NCI-H2171 (cell line): Measurements from ENCODE around the gene C19orf67.
A peak's percentile ranks its signal among the peaks of the same experiment; 100 is the strongest.
"Not testable (repeated sequence)": the region's sequence is repeated elsewhere in the genome, so short reads cannot be mapped to it uniquely, and the experiment has no call there.

Experiments
- DNase-seq: peaks from one replicate; lab custom pipeline; 2025; lab: John Stamatoyannopoulos, UW

C19orf67 gene

DNA sequence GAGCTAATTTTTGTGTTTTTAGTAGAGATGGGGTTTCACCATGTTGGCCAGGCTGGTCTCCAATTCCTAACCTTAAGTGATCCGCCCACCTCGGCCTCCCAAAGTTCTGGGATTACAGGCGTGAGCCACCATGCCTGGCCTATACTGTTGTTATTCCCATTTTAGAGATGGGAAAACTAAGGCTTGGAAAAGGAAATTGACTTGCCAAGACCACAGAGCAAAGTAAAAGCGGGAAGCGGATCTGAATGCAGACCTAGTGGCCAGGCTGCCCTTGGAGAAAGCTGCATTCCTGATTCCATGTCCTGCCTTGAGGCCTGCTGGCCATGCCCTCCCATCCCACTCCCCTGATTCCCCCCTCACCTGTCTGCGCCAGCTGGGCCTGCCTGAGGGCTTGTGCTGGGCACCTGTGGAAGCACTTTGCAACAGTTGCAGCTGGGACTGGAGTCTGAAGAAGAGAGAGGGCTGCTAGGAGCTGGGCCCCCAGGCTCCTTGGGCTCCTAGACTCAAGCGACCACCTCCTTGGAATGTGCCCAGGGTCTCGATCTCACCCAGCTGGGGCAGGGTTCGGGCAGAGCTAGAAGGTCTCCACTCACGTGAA lies 29.4 kb downstream of the C19orf67 start:
- DNase-seq = no peak

DNA sequence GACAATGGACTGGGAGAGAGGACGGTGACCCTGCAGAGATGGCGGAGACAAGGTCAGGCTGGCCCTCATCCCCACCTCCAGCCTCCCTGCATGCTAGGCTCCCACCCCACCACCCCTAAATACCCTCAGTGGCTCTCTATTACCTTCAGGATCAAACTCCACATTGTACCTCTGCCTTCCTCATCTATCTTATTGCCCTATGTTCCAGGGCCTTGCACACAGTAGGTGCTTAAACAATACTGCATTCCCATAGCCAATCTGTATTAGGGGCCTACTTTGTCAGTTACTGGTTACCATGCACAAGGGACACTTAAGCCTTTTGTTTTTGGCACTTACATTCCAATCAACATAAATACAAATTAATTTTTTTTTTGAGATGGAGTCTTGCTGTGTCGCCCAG lies 30.2 kb downstream of the C19orf67 start:
- DNase-seq = no peak

DNA sequence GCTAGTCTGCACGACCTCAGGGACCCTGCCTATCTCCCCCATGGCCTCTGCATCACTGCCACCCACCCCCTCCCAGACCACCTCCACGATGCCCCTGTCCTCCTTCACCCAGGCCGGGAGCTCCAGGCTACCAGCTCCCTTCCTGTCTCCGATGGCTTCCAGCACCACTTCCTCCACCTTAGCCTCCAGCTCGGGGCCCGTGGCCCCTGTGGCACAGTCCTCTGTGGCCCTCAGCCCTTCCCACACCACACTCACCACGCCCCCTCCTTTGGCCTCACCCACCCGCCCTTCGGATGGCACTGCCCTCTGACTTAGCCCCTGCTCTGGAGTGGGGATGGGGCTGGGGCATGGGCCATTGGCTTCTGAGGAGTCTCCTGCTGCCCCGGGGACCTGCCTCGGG lies 30.9 kb downstream of the C19orf67 start:
- no peak for DNase-seq

DNA sequence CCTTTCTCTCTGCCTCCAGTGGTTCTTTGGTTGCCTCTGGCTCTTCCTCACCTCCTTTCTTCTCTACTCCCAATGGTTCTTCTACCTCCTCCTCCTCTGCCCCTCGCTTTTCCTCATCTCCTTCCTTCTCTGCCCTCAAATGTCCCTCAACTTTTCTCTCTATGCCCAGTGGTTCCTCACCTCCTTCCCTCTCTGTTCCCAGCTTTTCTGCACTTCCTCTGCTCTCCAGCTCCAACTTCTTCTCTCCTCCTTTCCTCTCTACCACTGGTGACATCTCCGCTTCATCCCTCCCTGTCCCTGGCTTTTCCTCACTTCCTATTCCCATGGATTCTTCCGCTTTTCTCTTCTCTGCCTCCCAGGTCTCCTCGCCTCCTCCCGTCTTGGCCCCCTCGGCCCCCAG lies 31.5 kb downstream of the C19orf67 start:
- no peak for DNase-seq

DNA sequence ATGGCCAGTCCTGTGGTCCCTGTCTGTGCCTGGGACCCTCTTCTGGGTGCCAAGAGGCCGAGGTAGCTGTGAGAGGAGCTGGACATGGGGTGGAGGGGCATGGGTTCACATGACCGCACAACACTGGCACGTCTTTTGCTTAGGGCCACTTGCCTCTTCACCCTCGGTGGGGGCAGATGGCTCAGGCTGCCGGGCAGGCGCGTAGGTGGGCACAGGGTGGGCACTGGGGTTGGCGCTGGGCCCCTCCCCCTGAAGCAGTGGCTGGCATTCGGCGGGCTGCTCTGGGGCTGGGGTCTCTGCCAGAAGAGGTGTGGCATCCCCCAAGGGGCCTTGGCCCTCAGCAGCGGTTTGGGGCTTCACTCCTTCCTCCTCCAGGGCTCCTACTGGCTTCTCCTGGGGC lies 32.1 kb downstream of the C19orf67 start:
- no peak for DNase-seq

DNA sequence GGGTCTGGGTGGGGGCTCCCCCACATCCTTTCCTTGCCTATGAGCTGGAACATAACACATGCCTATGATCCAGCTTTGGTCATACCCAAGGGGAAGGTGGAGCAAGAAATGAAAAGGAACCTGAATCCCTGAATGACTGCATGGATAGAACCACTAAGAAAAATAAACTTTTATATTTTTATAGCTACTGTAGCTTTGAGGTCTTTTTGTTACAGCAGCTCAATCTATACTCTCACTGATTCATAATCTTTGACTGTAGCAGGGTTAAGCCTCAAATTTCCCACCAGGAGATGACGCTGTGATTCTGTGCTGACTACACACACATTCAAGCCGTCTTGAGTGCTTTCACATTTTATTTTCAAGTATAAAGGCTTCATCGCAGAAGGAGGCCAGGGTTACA lies 32.6 kb downstream of the C19orf67 start:
- no peak for DNase-seq

DNA sequence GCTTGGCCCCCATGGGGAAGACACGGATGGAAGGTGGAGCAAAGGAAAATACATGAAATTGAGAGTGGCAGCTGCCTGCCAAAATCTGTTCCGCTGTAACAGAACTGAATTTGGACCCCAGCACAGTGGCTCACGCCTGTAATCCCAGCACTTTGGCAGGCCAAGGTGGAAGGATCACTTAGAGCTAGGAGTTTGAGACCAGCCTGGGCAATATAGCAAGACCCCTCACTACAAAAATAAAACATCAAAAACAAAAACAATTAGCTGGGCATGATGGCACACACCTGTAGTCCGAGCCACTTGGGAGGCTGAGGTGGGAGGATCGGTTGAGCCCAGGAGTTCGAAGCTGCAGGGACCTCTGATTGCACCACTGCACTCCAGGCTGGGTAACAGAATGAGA lies 33.1 kb downstream of the C19orf67 start:
- no peak for DNase-seq

DNA sequence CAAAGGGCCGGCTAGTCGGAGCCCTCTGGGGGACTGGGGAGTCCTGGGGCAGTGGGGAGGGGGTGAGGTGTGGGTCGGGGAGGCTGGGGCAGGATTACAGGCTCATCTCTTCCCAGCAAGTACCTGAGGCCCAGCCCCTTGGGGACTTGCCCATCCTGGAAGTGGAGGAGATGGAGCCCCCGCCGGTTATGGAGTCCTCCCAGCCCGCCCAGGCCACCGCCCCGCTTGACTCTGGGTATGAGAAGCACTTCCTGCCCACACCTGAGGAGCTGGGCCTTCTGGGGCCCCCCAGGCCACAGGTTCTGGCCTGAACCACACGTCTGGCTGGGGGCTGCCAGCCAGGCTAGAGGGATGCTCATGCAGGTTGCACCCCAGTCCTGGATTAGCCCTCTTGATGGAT lies 33.6 kb downstream of the C19orf67 start:
- no peak for DNase-seq

DNA sequence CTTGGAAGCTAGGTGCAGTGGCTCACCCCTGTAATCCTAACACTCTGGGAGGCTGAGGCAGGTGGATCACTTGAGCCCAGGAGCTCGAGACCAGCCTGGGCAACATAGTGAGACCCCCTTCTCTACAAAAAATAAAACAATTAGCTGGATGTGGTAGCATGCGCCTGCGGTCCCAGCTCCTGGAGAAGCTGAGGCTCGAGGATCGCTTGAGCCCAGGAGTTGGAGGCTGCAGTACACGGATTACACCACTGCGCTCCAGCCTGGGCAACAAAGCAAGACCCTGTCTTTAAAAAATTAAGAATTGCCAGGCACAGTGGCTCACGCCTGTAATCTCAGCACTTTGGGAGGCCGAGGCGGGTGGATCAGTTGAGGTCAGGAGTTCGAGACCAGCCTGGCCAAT lies 34.6 kb downstream of the C19orf67 start:
- DNase-seq = not testable (repeated sequence)

DNA sequence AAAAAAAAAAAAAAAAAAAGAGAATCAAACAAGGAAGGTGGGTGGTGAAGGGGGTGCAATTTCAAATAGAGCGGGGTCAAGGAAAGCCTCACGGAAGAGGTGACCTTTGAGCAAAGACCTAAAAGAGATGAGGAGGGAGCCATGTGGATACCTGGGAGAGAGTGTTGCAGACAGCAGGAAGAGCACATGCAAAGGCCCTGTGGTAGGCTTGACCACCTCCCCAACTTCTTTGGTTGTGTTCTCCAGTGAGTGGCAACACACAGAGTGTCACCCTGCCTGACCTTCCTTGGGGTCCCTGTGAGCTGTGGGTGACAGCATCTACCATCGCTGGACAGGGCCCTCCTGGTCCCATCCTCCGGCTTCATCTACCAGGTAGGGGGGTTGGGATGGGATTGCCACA lies 35.1 kb downstream of the C19orf67 start:
- no peak for DNase-seq

DNA sequence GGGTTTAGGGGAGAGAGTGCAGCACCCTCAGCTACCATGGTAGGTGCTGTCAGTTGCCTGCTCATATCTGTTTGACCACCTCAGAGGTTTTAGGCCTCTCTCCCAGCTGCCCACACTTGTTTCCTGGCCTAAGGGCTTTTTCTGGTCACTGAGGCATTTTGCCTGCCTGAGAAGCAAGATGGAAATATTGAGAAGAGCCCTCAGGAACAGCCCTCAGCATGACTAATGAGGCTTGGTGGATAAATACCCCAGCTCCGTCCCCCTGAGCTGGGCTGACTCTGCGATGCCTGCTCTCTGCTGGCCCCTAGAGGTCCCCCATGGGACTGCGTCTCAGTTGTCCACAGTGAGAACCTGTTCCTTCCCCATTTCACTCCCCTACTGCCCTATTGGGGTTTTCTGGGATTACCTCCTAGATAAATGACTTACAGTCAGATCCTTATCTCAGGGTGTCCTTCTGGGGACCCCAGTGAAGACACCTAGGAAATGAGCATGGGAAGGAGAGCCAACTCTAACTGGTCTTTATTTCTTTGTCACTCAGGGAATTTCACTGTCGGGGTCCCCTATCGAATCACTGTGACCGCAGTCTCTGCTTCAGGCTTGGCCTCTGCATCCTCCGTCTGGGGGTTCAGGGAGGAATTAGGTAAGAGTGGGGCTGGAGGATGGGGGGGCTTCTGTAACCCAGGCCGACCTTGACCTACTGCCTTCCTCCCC lies 37.0 kb downstream of the C19orf67 start:
- DNase-seq = peak; percentile 23

DNA sequence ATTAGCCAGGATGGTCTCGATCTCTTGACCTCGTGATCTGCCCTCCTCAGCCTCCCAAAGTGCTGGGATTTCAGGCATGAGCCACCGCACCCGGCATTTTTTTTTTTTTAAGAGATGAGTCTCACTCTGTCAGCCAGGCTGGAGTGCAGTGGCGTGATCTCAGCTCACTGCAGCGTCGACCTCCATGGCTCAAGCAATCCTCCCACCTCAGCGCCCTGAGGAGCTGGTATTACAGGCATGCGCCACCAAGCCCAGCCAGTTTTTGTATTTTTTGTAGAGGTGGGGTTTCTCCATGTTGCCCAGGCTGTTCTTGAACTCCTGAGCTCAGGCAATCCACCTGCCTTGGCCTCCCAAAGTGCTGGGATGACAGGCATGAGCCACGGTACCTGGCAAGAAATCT lies 37.7 kb downstream of the C19orf67 start:
- not testable (repeated sequence) for DNase-seq

DNA sequence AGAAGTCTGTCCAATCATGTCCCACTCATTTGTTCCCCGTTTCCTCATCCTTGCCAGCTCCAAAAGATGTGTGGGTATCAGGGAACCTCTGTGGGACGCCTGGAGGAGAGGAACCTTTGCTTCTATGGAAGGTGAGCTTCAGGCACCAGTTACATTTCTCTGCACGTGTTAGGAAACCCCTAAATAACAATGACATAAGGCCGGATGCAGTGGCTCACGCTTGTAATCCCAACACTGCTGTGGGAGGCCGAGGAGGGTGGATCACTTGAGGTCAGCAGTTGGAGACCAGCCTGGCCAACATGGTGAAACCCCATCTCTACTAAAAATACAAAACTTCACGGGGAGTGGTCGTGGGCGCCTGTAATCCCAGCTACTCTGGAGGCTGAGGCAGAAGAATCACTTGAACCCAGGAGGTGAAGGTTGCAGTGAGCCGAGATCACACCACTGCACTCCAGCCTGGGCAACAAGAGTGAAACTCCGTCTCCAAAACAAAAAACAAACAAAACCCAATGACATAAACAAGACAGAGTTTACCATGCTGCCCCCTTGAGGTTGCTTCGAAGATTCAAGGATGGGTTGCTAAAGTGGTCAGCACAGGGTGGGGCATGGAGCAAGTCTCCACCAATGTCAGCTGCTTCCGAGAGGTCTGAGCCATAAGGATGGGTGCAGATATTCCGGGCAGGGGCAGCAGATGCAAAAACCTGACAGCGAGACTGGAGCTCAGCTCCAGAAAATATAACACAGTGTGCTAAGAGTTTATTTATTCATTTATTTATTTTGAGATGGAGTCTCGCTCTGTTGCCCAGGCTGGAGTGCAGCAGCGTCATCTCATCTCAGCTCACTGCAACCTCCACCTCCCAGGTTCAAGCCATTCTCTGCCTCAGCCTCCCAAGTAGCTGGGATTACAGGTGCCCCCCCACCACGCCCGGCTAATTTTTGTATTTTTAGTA lies 42.6 kb downstream of the C19orf67 start:
- not testable (repeated sequence) for DNase-seq

DNA sequence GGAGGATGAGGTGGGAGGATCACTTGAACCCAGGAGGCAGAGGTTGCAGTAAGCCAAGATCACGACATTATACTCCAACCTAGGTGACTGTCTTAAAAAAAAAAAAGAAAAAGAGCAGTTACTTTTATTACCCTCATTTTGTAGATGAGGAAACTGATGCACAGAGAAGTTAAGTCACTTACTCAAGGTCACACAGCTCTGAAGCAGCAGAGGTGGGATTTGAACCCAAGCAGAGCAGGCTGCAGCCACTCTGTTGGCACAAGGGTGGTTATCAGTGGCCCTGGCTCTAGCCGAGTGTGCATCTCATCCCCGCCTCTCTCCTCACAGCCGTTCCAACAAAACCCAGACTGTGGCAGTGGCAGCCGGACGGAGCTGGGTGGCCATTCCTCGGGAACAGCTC lies 46.4 kb downstream of the C19orf67 start:
- no peak for DNase-seq

DNA sequence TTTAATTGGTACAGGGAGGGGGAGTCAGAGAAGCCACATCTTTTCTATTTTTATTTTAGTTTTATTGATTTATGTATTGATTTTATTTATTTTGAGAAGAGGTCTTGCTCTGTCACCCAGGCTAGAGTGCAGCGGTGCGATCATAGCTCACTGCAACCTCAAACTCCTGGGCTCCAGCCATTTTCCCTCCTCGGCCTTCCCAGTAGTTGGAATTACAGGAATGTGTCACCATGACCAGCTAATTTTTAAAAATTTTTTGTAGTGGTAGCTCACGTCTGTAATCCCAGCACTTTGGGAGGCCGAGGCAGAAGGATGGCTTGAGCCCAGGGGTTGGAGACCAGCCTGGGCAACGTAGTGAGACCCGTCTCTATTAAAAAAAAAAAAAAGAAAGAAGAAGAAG lies 49.9 kb downstream of the C19orf67 start:
- no peak for DNase-seq

DNA sequence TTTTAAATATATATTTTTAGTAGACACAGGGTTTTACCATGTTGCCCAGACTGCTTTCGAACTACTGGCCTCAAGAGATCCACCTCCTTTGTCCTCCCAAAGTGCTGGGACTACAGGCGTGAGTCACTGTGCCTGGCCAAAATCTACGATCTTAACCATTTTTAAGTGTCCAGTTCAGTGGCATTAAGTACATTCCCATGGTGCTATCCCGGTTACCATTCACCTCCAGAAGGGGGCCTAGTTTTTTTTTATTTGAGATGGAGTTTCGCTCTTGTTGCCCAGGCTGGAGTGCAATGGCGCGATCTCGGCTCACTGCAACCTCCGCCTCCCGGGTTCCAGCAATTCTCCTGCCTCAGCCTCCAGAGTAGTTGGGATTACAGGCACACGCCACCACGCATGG lies 50.4 kb downstream of the C19orf67 start:
- DNase-seq = not testable (repeated sequence)

DNA sequence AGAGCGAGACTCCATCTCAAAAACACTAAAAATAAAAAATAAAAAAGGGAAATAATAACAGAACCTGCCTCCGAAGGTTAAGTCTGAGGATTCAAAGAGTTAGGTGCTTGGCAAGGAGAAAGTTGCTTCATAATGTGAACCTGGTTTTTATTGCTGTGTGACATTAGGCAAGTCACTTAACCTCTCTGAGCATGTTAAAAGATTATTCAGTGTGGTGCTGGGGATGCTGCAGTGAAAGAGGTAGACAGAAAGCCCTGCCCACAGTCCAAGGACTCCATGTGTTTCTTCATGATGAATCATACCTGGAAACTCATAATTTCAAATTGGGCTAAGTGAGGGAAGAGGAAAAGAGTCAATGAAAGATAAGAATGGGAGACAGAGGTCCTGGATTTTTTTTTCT lies 51.6 kb downstream of the C19orf67 start:
- DNase-seq = no peak

DNA sequence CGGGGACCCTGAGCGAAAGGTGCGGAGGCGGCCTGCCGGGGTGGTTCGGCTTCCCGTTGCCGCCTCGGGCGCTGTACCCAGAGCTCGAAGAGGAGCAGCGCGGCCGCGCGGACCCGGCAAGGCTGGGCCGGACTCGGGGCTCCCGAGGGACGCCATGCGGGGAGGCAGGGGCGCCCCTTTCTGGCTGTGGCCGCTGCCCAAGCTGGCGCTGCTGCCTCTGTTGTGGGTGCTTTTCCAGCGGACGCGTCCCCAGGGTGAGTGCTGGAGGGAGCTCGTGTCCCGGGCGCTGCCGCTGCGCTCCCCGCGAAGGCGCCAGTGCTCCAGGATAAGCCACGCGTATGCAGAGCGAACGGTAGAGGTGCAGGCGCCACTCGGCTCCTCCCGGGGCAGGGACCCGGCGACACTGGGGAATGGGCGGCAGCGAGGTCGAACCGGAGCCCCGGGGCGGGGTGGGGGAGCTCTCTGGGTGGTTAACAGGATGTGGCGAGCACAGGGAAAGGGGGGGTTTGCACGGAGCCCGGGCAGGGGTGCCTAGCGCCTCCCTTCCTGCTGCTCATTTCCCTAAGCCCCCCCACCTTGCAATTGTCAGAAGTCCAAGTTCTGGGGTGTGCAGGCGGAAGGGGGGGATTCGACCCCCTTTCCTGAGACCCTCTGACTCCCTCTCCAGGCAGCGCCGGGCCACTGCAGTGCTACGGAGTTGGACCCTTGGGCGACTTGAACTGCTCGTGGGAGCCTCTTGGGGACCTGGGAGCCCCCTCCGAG lies 53.7 kb downstream of the C19orf67 start, which contains the start of gene IL27RA:
IL27RA (plus strand) TSS at position 44 of the 762 bp plus-strand sequence; CDS start at position 155, 111 bp downstream.
- DNase-seq = peak; percentile 62
